HG02943 (cell line): ENCODE data around the gene CBX4.

Experiments
- ATAC-seq: cut with Tn5 transposase; IDR thresholded peaks from one replicate; pipeline ENCODE4 v1.9.1; 2021; ENCODE audit warnings: mild to moderate bottlenecking, low read depth, moderate library complexity; ENCODE audit not compliant: unreplicated experiment

CBX4 gene

GRCh38 chr17:79791735-79792161 lies 47.5 kb downstream of the CBX4 start:
- no peak for ATAC-seq

- no peak for ATAC-seq
These were observed 48.2 kb downstream of the CBX4 start for GRCh38 chr17:79790805-79791734.

GRCh38 chr17:79789943-79790804 lies 49.1 kb downstream of the CBX4 start:
- ATAC-seq = no peak

GRCh38 chr17:79788989-79789942 lies 50.0 kb downstream of the CBX4 start:
- no peak for ATAC-seq

DNA sequence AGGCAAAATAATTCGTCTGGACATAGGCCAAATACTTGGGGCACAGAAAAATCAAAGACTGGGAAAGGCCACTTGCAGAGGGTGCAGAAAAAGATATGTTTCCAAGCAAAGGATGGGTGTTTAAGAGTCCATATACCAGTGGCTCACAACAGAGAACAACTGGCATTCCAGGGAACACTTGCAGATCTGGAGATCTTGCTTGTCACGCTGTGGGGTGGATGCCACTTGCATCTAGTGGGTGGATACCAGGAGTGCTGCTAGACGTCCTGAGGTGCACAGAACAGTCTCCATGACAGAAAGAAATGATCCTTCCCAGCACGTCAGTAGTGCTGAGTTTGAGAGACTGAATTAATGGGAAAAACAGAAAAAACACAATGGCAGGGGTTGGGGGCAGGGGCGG lies 50.8 kb downstream of the CBX4 start:
- no peak for ATAC-seq

DNA sequence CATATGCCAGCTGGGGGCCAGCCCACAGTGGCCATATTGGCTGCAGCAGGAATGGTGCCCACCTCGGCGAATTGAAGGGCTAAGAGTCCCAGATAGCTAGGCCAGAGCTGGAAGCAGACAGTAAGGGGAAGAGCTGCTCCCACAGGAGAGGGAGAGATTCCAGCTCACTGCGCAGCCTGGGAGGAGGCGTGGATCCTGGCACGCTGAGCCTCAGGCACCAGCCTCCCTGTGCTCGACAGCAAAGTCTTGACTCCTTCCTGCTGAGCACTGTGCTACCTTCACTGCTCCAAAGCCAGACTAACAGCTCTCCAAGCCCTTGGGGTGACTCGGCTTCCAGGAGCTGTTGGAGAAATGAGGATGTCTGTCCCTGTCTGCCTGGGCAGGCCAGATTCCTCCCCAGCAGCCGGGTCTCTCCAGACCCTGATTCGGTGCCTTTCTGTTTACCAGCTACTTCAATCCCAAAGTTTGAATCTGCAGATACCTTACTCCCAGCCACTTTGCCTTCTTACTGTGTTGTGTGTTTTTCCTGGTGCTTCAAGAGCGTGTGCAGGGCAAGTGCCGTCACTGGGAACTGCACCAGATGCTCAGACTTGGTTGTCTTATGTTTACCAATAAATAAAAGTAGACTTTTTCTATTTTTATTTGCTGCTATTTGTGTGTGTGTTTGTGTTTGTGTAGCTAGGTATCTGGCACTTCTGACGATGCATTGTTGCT lies 52.2 kb downstream of the CBX4 start:
- no peak for ATAC-seq

GRCh38 chr17:79785900-79786810 lies 53.1 kb downstream of the CBX4 start:
- ATAC-seq = no peak

GRCh38 chr17:79785017-79785899 lies 54.0 kb downstream of the CBX4 start:
- no peak for ATAC-seq

DNA sequence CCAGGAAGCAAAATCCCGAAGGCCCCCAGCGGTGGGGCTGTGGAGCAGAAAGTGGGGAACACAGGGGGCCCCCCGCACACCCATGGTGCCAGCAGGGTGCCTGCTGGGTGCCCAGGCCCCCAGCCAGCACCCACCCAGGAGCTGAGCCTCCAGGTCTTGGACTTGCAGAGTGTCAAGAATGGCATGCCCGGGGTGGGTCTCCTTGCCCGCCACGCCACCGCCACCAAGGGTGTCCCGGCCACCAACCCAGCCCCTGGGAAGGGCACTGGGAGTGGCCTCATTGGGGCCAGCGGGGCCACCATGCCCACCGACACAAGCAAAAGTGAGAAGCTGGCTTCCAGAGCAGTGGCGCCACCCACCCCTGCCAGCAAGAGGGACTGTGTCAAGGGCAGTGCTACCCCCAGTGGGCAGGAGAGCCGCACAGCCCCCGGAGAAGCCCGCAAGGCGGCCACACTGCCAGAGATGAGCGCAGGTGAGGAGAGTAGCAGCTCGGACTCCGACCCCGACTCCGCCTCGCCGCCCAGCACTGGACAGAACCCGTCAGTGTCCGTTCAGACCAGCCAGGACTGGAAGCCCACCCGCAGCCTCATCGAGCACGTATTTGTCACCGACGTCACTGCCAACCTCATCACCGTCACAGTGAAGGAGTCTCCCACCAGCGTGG lies 54.8 kb downstream of the CBX4 start:
- ATAC-seq = no peak

GRCh38 chr17:79783891-79784290 lies 55.3 kb downstream of the CBX4 start:
- no peak for ATAC-seq
